Stimulated activated CD4-positive, alpha-beta T cell treated with anti-CD3 and anti-CD28 coated beads, TNF-alpha, amount 100 ng/mL, for 24 hours (primary cell): ENCODE measurements around the gene KRTAP5-2.

Experiments
- DNase-seq, 3 experiments: peaks; one replicate each; pipeline ENCODE4 v3.0.0-alpha.2; 2020; ENCODE audit warnings: low read depth in 3 of 3

KRTAP5-2 gene

DNA sequence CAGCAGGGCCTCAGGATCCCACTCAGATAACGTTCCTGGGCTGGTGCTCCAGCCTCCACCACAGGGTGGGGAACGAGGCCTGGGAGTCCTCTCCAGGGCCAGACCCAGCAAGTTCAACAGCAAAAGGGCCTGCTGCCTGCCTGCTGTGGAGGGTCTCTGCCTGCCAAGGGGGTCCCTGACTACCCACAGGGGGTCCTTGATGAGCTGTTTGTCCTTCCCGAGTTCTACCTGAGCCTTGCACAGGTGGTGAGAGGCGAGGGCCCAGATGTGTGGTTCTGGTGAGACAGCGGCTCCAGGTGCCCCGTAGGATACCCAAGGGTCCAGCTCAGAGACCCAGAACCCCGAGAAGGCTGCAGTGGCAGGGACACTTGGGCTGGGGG, 30.4 kb downstream of the KRTAP5-2 start:
- DNase-seq = no peak

DNA sequence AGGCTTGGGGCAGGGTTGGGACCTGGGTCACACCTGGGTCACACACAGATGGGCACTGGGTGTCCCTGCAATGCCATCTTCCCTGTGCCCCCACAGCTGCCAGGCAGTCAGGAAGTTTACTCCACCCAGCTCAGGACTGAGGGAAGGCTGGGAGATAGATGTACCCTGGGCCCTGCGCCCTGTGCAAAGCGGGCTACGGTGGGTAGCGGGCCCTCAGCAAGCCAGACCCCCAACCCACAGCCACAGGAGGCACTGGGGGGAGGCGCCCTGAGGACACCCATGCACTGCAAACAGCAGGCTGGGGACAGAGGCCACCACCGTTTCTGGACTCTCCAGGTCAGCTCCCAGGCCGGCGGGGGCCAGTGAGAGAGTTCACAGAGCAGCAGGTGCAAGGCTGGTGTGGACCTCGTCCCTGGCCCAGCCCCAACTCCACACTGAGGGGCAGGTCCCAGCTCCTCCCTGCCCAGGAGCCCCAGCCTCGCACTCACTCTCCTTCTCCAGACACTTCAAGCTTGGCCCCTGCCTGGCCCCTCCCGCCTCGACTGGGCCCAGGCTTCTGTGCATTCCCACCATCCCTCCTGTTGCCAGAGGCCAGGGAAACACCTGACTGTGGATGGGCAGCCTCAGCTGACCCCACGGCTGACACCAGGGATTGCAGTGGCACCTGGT, 30.9 kb downstream of the KRTAP5-2 start:
- DNase-seq = no peak

DNA sequence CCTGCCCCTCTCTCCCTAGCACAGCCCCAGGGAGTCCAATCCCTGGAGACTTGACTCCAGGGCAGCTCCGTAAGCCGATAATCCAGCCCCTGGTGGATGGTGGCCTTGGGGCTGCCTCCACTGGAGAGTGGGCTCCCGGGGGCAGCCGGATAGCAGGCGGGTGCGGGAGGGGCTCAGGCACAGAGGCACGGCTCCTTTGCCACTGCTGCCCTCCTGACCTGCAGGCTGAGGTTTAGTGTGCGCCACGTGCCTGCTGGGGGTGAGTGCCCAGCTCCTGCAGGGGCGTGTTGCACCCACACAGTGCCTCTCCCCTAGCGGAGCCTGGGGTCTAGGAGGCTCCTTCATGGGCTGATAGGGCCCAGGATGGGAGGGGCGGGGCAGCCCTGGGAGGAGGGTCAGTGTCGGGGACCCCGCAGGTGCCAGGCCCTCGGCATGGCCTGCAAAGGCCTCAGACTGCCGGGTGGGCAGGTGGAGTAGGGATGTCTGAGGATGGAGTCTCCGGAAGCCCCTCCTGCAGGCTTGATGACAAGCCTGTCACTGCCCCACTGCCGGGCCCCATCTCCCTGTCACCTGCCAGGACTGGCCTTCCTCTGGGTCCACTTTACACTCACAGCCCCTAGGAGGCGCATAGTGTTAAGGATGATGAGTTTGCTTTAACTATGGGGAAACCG, 31.6 kb downstream of the KRTAP5-2 start:
- DNase-seq = no peak

DNA sequence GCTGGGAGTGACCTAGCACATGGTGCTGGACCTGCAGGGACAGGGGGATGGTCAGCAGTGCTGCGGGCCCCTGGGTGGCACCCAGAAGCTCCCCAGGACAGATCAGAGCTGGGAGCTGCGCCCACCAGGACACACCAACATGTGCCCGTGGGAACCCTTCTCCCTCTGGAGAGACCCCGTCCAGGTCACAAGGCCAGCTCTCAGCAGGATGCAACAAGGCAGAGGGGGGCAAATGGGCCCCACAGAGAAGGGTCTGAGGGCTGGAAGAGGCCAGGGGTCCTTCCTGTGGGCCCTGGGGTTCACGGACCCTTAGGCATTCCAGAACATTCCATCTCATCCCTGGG, 32.2 kb downstream of the KRTAP5-2 start:
- DNase-seq = no peak

DNA sequence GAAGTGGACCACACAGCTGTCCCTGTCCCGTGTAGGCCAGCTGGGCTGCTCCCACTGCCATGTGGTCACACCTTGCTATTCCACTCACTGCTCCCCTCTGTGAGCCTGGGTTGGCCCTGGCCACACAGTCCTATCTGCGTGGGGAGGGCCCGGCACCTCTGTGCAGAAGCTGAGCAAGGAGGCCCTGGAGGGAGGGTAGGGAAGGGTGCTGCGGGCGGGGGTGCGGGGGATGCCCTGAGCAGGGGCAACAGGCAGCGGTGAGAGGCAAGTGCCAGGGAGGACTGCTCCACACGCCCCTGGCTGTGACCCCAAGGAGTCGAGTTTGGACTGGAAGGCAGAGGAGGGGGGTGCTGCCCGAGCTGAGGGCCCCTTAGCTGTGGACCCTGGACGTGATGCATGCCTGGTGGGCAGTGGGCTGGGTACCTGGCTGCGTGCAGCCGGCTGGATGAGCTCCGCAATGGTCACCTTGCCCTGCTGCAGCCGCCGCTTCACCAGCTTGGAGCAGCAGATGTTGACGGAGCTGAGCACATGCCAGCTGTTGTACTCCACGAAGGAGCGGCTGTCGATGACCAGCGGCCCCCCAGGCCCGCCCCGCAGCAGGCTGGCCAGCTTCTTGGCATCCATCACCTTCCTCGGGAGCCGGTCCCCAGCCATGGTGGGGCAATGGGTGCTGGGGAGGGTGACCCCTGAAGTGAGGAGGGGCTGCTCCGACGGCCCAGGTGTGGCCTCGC, 32.8 kb downstream of the KRTAP5-2 start:
- no peak for DNase-seq

DNA sequence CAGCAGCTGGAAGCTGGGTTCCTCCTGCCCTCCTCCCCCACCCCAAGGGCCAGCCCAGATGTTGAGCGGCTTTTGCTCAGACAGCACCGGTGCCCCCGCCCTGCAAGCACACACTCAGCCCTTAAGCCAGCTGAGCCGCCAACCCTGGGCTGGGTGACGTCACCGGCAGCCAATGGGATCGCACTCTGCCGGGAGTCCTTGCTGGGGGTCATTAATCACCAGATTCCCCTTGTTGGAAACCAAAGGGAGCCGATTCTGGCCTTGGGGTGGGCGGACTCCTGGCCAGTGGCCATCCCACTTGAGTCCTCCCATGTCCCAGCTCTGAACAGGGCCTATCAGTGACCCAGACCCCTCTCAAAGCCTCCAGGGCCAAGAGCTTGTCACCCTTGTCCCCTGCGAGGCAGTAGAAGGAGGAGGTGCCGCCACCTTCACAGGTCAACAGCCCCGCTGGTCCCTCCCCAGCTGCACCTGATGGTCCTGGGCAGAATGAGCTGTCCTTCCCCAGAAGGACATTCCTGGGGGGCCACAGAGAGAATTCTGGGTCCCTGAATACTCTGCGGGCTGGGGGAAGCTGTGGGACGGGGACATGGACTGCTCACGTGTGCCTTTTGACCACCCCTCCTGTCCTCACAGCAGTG, 33.4 kb downstream of the KRTAP5-2 start:
- DNase-seq = no peak

DNA sequence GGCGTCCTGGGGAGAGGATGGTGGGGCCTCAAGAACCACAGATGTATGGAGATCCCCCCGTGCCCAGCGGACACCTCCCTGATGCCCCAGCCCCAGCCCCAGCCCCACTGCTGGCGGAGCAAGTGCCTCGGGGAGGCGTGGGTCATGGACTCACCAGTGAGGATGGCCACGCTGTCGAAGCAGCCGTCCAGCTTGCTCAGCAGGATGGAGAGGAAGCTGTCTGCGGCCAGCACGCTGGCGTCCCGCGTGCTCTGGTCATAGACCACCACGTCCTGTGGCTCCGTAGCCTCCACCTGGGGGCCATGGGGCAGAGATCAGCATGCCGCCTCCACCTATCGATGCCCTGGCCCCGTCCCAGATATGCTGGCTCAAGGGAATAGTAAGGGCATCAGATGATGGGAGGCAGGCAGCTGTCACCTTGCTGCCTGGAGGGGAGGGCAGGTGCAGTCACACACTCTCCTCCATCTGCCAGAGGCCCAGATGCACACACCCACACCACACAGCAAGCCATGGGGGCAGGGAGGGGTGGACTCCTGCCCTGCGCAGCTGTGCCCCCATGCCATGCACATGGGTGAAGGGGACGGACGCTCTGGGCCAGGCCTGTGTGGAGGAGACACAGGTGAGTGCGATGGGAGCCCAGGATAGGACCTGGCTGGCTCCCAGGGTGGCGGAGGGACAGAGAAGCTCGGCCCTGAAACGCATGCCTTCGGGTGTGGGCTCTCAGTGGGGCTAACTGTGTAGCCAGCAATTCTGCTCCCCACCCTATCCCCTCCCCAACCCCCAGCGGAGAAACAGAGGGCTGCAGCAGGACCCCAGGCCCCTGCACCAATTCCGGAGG, 34.2 kb downstream of the KRTAP5-2 start:
- DNase-seq = no peak

DNA sequence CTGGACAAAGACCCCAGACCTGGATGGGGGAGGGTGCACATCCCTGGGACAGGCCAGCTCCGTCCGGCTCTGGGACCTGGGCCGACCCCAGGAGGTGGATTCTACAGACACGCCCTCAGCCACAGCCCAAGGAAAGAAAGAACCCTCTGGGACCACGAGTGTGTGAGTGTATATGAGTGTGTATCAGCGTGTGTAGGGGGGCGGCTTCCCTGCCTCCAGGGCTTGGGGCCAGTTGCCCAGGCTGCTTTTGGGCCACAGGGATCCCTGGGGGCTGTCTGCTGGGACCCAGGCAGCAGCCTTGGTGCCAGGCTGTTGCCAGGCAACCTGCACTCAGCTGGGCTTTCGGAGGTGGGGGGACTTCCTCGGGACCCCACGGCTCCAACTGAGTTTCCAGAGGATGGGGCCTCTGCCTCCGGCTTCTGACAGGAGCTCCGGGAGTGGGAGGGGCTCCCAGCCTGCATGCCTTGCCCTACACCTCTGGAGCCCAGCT, 34.9 kb downstream of the KRTAP5-2 start:
- DNase-seq = no peak

DNA sequence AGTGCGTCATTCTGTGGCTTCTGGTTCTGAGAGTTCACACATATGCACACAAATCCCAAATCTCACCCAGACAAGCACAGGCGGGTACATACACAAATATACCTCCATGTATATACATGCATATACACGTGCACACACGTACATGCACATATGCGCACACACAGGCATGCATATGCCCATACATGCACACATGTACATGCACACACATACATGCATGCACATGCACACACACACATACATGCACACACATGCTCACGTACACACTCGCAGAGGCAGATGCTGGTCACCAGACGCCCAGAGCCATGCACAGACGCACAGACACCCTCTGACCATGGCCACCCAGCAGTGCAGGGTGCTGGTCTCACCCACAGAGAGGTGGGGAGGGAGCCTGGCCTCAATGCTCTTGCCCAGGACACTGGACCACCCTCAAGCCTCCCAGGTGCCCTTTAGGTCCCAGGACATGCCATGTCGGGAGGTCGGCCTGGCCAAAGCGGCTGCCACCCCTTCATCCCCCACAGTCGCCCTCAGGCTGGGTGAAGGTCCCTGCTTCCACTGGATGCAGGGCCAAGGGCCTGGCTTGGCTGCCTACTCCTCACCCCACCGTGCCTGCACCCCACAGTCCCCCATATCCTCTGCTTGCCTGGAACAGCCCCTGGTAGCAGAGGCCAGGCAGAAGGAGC, 35.5 kb downstream of the KRTAP5-2 start:
- DNase-seq = no peak

DNA sequence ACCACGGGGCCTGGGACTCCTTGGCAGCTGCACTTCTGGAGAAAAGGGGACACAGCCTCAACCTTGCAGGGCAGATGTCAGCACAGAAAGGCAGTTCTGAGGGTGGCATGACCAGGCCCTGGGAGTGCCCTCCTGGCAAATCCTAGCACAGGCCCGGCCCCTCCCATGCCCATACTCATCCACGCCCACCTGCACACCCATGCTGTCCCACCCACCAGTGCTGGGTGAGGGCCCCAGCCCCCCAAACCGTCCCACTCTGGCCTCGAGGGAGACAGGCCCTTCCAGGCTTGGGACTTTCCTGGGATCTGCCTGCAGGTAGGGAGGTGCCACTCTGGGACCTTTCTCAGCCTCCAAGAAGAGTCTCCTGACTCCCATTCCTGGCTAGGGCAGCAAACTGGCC, 36.1 kb downstream of the KRTAP5-2 start:
- DNase-seq = no peak

DNA sequence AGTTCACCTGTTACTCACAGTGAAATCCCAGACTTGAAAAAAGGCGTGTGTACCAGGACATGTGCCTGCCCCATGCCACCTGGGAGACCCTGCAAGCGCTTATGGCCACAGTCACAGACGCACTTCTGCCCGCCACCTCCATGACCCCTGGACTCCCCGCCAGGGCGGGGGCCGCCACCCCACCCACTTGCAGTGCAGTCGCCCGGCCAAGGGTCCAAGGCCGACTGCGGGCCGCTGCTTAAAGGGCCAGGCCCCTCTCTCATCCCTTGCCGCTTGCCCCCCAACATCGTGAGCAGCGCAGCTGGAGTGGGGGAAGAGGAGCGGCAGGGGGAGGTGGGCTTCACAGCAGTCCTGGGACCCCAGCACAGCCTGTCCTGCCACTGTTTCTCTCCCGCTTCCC, 36.8 kb downstream of the KRTAP5-2 start:
- no peak for DNase-seq

DNA sequence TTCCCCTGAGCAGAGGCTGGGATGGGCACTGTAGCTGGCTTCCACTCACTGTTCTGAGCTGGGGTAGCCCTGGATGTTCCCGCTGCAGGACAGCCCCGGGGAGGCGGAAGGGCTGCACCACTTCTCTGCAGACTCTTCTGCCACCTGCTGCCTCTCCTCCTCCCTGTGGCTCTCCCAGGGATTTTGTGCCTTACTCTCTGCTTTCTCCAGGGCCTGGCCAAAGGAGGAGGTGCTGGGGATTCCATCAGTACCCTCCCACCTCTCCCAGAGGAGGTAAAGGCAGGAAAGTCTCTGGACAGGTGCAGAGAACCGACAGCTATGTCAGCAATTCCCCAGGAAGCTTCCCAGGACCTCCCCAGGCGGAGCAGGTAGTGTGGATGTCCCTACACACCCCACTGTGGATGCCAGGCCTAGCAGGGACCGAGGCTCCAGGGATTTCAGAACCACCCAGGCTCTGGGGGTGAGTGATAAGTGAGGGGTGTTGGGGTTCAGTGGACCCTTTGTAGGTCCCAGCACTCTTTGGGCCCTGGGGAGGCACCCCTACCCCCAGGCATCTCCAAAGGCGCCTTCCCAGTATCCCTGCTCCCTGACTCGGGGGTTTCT, 37.3 kb downstream of the KRTAP5-2 start:
- DNase-seq = no peak

DNA sequence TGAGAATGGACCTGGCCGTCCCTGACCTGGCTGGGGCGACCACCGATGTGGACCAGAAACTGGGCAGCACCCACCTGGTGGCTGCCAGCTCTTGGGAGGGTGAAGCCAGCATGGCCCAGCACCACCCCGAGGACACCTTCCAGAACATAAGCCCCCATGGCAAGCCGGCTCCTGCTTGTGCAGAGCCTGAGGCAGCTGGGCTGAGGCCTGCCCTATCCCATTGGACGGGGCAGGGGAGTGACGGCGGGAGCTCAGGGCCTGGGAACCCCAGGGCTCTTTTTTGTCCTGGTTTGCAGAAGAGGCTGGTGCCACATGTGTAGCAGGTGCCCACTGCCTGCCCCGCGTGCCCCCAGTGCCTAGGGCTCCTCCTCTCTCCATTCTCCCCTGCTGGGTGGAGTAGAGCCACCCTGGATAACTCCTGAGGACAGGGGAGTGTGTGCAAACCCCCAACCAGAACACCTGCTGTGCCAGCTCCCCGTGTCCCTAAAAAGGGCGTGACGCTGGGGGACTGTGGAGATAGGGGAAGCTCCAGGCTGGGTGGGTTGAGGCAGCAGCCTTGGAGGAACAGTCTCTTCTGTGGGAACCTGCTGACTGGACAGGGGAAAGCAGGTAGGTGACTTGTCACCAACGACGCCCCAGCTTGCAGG, 38.0 kb downstream of the KRTAP5-2 start:
- DNase-seq = no peak

DNA sequence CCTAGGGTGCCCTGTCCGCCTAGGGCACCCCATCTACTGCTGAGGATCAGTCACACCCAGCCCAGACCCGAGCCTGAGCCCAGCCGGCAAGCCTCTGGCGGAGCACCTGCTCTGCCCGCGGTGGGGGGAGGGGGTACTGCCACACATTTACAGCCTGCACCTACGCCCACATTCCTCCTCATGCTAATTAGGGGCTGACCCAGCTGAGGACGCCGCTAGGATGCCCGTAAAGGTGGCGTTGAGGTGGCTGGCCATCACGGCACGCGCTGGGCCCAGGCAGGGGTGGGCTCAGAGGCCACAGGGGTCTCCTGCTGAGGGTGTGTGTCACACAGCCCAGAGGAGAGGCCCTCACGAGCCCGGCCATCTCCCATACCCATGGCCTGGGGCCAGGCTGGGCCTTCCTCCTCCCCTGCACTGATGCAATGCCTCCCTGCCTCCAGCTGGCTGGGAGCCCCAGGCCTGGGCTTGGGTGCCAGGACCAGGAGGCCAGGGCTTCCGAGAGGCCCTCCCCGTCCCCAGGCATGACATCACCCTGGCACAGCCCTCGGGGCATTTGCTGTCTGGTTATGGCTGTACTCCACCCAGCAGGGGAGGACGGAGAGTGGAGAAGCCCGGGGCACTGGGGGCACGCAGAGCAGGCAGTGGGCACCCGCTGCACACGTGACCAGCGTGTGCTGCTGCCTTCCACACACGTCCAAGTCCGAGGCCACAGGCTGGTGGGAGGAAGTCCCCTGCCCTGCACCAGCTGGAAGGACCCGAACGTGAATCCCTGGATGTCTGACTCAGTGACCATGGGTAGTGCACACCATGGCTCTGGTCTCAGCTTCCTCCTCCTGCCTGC, 38.8 kb downstream of the KRTAP5-2 start:
- peak in 1 of 3 experiments; percentile 14 for DNase-seq

DNA sequence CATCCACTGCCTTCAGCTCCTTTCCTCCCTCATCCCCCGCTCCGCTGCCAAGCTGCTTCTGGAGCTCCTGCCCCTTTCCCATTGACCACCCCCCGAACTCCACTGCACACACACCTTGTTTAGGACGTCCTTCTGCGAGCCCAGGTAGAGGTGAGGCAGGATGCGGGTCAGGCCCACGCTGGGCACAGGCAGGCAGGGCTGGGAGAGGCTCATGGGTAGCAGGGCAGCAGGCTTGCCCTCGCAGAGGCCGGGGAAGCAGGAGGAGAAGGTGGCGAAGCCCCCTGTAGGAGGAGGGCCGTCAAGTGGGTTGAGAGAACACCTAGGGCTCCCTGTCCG, 39.4 kb downstream of the KRTAP5-2 start:
- DNase-seq = no peak

DNA sequence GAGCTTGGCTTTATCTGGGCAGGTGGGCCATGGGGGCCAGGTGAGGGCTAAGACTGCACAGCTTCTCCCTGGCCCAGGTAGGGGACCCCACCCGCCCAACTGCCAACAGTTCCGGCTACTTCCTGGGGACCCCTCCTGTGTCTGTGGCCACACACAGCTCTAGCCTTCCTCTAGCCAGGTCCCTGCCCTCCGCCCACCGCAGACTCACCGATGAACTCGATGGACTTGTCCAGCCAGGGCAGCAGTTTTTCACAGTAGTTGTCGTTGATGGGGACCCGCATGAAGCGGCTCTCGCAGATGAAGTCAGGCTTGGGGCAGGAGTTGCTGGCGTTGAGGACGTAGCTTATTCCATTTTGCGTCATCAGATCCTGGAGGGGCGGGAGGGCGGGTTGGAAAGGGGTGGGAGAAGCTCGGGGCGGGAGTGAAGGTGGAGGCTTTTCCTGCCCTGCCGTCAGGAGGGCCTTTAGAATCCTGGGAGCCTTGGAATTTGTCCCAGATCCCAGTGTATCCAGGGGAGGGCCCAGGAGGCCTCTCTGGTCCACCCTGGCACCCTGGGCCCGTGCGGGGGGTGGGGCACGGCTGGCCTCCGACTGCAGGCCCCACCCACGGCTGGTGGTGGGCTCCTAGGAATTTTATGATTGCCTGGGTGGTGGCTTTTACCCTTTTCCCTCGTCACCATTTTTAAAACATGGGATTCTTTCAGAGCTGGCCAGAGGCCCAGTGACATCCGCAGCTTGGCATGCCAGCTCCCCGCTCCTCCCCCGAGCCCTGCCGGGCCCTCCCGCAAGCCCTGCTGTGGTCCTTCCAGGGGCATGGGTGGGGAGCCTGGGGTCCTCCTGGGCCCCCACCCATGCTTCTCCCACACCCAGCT, 40.0 kb downstream of the KRTAP5-2 start:
- DNase-seq = no peak

DNA sequence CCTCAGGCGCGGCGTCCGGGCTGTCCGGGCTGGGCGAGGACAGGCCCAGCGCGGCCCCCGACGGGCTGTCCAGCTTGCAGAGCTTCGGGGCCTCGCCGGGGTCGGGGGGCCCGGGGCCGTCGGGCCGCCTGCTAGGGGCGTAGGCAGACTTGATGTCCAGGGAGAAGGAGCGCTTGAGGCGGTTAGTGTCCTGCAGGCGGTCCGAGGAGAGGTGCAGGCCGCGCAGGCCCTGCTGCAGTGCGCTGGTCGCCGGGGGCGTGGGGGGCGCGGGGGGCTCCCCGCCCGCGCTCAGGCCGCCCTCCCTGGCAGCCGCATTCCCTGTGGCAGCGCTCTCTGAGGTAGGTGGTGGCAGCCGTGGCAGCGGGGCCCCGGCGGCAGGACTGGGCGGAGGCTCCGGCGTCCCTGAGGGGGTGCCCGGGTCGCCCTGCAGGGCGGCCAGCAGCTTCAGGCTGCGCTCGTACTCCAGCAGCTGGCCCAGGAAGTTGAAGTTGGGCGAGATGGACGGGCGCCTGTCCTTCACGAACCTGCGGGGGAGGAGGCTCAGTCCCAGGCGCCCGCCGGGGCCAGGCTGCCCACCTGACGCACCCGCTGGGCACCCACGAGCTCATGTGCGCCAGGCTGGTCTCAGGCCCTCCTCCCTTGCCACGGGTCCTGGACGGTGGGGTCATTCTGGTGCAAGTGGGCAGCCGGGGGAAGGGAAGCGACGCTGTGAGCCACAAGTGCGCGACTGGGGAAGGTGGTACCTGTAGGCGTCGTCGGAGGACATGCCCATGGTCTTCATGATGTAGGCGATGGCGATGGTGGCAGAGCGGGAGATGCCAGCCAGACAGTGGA, 40.8 kb downstream of the KRTAP5-2 start:
- DNase-seq = no peak
